Prostate gland (tissue), 2 donors: ENCODE data around the gene S100A10. TPM values are rescaled to one million over a fixed set of nuclear protein-coding genes. Genes with fewer than 3 reads are reported as not detected.

Experiments used
- DNase-seq: peaks from one replicate; pipeline ENCODE4 v3.0.0-alpha.2; 2019; ENCODE audit warnings: low spot score
- H3K27ac ChIP-seq, 2 donors: fragments of 200-600 bp; sonication (generic); 2 replicates each; pipeline ENCODE4 v1.5.1; 2017 to 2019
- H3K27me3 ChIP-seq: fragments of 200-600 bp; sonication (generic); replicated peaks from 2 replicates; pipeline ENCODE4 v1.5.1; 2019; ENCODE audit not compliant: insufficient read depth
- H3K36me3 ChIP-seq, 2 donors: fragments of 200-600 bp; sonication (generic); 1 replicate in 1 of 2; 2 replicates in 1 of 2; pipeline versions ENCODE4 v1.5.1 to v1.8.1; 2017 to 2019
- H3K4me1 ChIP-seq: fragments of 200-600 bp; sonication (generic); replicated peaks from 2 replicates; pipeline ENCODE4 v1.5.1; 2019
- H3K4me3 ChIP-seq, 2 donors: fragments of 200-600 bp; sonication (generic); 2 replicates each; pipeline ENCODE4 v1.5.1; 2017 to 2019
- H3K9me3 ChIP-seq: fragments of 200-600 bp; sonication (generic); 2 replicates; pipeline ENCODE4 v1.5.1; 2017
- CTCF ChIP-seq, 4 experiments: fragments of 200-600 bp in 2 of 4; fragments of 450-650 bp in 2 of 4; sonication (generic) in 2 of 4; IDR thresholded peaks; 1 replicate in 3 of 4; 2 replicates in 1 of 4; pipeline ENCODE4 v1.5.1; 2016 to 2019; ENCODE audit warnings: antibody characterized with exemption in 4 of 4, mild to moderate bottlenecking in 2 of 4, moderate library complexity in 2 of 4
- POLR2A ChIP-seq: fragments of 450-650 bp; IDR thresholded peaks from one replicate; pipeline ENCODE4 v1.6.1; 2016; ENCODE audit warnings: antibody characterized with exemption, mild to moderate bottlenecking
- POLR2AphosphoS5 ChIP-seq: sonication (generic); formaldehyde crosslinking; IDR thresholded peaks from one replicate; pipeline ENCODE4 v1.6.1; 2017; ENCODE audit warnings: antibody characterized with exemption
- WGBS: methylation state at CpG from one replicate; pipeline ENCODE4 v1.1.5; 2018; 5-methylcytosine and 5-hydroxymethylcytosine counted together
- intact Hi-C: fragments of 100-400 bp; cut with DNase I; formaldehyde crosslinking; loops from one replicate; pipeline ENCODE4 v1.14.2; 2022
- total RNA-seq, 2 donors: library from RNA; depleted of rRNA; stranded (reverse); fragments of >200 nt; gene quantifications; one replicate each; pipeline ENCODE4 v1.1.0, GENCODE V29; 2016

Gene S100A10
- total RNA-seq, 2 donors from 2014 or later: 61.7 to 72.1 TPM

DNA sequence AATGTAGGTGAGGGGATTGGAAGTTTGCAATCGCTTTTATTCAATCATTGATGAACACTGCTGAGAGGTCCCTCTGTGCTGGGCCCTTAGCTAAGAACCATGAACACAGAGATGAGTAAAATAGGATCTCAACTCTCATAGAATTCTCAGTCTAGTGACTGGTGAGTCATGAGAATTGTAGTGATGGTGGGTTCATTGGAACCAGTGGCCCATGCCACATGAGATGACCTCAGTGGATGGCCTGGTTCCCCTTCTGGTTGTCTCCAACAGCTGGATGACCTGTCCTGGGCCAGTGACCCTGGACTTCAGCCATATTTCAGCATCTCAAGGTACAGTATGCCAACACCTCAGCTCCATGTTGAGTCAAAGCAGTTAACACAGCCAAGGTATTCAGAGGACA is 21.3 kb upstream of the S100A10 start:
- WGBS: 89% methylated on average over 1 of the region's 1 CpG
- no peak overlapping the region for H3K27ac ChIP-seq
- no peaks in the 10 kb centered on the region for H3K9me3 ChIP-seq
- TF ChIP-seq CTCF (IDR thresholded peaks at IDR 0.05): no peak
- TF ChIP-seq POLR2A: no peak
- no peak for TF ChIP-seq POLR2AphosphoS5
- H3K4me1 ChIP-seq: no peaks in the 10 kb centered on the region
- DNase-seq: no peak
- intact Hi-C loops: no loop called here
- no peak overlapping the region for H3K4me3 ChIP-seq
- H3K36me3 ChIP-seq: no peaks in the 10 kb centered on the region
- H3K27me3 ChIP-seq: no peaks in the 10 kb centered on the region

- WGBS: 17% methylated on average over 3 of the region's 3 CpGs
- Histone ChIP-seq H3K36me3 (no peaks in the 10 kb centered on the region), H3K27me3 (no peaks in the 10 kb centered on the region), H3K4me1 (no peaks in the 10 kb centered on the region), H3K27ac (no peak overlapping the region), H3K4me3 (no peak overlapping the region), H3K9me3 (no peaks in the 10 kb centered on the region)
- DNase-seq: peak; percentile 45
- intact Hi-C loops: no loop called here
- TF ChIP-seq CTCF (IDR thresholded peaks at IDR 0.05) (peak; percentile 22 to 50 (median 30)), POLR2AphosphoS5 (no peak)
These were observed 20.1 kb upstream of the S100A10 start for GRCh38 chr1:152013664-152014237.

GRCh38 chr1:152009691-152010090 is 16.0 kb upstream of the S100A10 start:
- Histone ChIP-seq H3K27me3 (no peaks in the 10 kb centered on the region), H3K4me3 (no peak overlapping the region), H3K9me3 (no peaks in the 10 kb centered on the region), H3K4me1 (no peaks in the 10 kb centered on the region), H3K27ac (no peak overlapping the region), H3K36me3 (no peaks in the 10 kb centered on the region)
- intact Hi-C loops: loop anchor here (10.0 kb wide), 1 partner anchor 415 kb away; no protein-coding TSS in a partner anchor
- TF ChIP-seq POLR2A (no peak), POLR2AphosphoS5 (no peak)
- WGBS: 89% methylated on average over 1 of the region's 1 CpG
- no peak for DNase-seq

- no peaks in the 10 kb centered on the region for H3K27me3 ChIP-seq
- H3K9me3 ChIP-seq: no peaks in the 10 kb centered on the region
- no peak overlapping the region for H3K27ac ChIP-seq
- no peak overlapping the region for H3K4me3 ChIP-seq
- no peaks in the 10 kb centered on the region for H3K4me1 ChIP-seq
- TF ChIP-seq POLR2A (no peak), CTCF (IDR thresholded peaks at IDR 0.05) (no peak), POLR2AphosphoS5 (no peak)
- H3K36me3 ChIP-seq: no peaks in the 10 kb centered on the region
- intact Hi-C loops: loop anchor here (10.0 kb wide), 1 partner anchor 412 kb away; no protein-coding TSS in a partner anchor
- no peak for DNase-seq
- 37% methylated on average over 2 of the region's 2 CpGs for WGBS
These were observed 13.4 kb upstream of the S100A10 start for GRCh38 chr1:152007047-152007446.

GRCh38 chr1:152005360-152005912 is 11.8 kb upstream of the S100A10 start:
- 59% methylated on average over 4 of the region's 4 CpGs for WGBS
- TF ChIP-seq POLR2AphosphoS5 (no peak), POLR2A (no peak), CTCF (IDR thresholded peaks at IDR 0.05) (no peak)
- Histone ChIP-seq H3K27me3 (no peaks in the 10 kb centered on the region), H3K36me3 (no peaks in the 10 kb centered on the region), H3K27ac (no peak overlapping the region), H3K9me3 (no peaks in the 10 kb centered on the region), H3K4me1 (no peaks in the 10 kb centered on the region), H3K4me3 (no peak overlapping the region)
- DNase-seq: no peak
- intact Hi-C loops: loop anchor here (10.0 kb wide), 1 partner anchor 411 kb away; no protein-coding TSS in a partner anchor
